WTC11 (cell line): ENCODE results near the gene ATG5.

Experiments used
- CTCF ChIP-seq: fragments of 200-600 bp; IDR thresholded peaks from 2 replicates; pipeline ENCODE4 v1.8.0; 2022; ENCODE audit warnings: antibody characterized with exemption
- GABPB1 ChIP-seq: sonication (generic); formaldehyde crosslinking; IDR thresholded peaks from 2 replicates; pipeline ENCODE4 v1.8.1; 2023; ENCODE audit warnings: mild to moderate bottlenecking, missing genetic modification reagents
- HMGXB4 ChIP-seq: sonication (generic); formaldehyde crosslinking; IDR thresholded peaks from 2 replicates; pipeline ENCODE4 v1.8.1; 2023; ENCODE audit warnings: mild to moderate bottlenecking, moderate library complexity, missing genetic modification reagents
- IRF1 ChIP-seq: sonication (generic); formaldehyde crosslinking; IDR thresholded peaks from 2 replicates; pipeline ENCODE4 v1.8.0; 2023; ENCODE audit warnings: missing genetic modification reagents
- MYBL2 ChIP-seq: sonication (generic); formaldehyde crosslinking; IDR thresholded peaks from 2 replicates; pipeline ENCODE4 v1.8.1; 2023; ENCODE audit warnings: mild to moderate bottlenecking, moderate library complexity, missing genetic modification reagents
- NR3C1 ChIP-seq: sonication (generic); formaldehyde crosslinking; conservative IDR thresholded peaks from 2 replicates; pipeline ENCODE4 v1.8.1; 2023; ENCODE audit warnings: low read depth, mild to moderate bottlenecking, missing genetic modification reagents
- USF2 ChIP-seq: sonication (generic); formaldehyde crosslinking; IDR thresholded peaks from 2 replicates; pipeline ENCODE4 v1.8.1; 2023; ENCODE audit warnings: mild to moderate bottlenecking, missing genetic modification reagents, moderate library complexity

GRCh38 chr6:106300020-106300780, 25.4 kb downstream of the ATG5 start:
- no peak for TF ChIP-seq MYBL2 (CRISPR knock-in tag)
- no peak for TF ChIP-seq GABPB1 (CRISPR knock-in tag)
- TF ChIP-seq NR3C1 (CRISPR knock-in tag): no peak
- TF ChIP-seq CTCF: no peak
- TF ChIP-seq HMGXB4 (CRISPR knock-in tag): no peak
- TF ChIP-seq USF2 (CRISPR knock-in tag): no peak
- TF ChIP-seq IRF1: no peak
